Spinal cord (tissue), 10 donors: ENCODE results near the gene KIF22. TPM values are rescaled to one million over a fixed set of nuclear protein-coding genes. Genes with fewer than 3 reads are reported as not detected.
"Not testable (repeated sequence)": the region's sequence is repeated elsewhere in the genome, so short reads cannot be mapped to it uniquely, and the experiment has no call there.

ENCODE experiments used
- DNase-seq, 6 donors: peaks; one replicate each; pipeline versions ENCODE4 v3.0.0 to v3.0.0-alpha.2; 2013 to 2015; ENCODE audit warnings: low spot score in 6 of 6, low read depth in 4 of 6
- H3K27ac ChIP-seq: one replicate; pipeline ENCODE4 v1.5.1; 2013; ENCODE audit warnings: low read depth, low read length, control low read depth
- H3K27me3 ChIP-seq: one replicate; pipeline ENCODE4 v1.6.1; 2013; ENCODE audit warnings: low read length; ENCODE audit not compliant: control insufficient read depth, insufficient read depth
- H3K36me3 ChIP-seq: one replicate; pipeline ENCODE4 v1.6.1; 2013; ENCODE audit warnings: low read length; ENCODE audit not compliant: control insufficient read depth, insufficient read depth
- H3K4me1 ChIP-seq: one replicate; pipeline ENCODE4 v1.6.1; 2013; ENCODE audit warnings: low read length; ENCODE audit not compliant: control insufficient read depth, insufficient read depth
- H3K4me3 ChIP-seq: one replicate; pipeline ENCODE4 v1.5.1; 2013; ENCODE audit warnings: low read depth, low read length, control low read depth
- H3K9me3 ChIP-seq: one replicate; pipeline ENCODE4 v1.6.1; 2013; ENCODE audit warnings: low read length; ENCODE audit not compliant: control insufficient read depth, insufficient read depth
- WGBS: methylation state at CpG from one replicate; pipeline ENCODE4 v1.1.5; 2013; ENCODE audit warnings: missing lambda C conversion rate; ENCODE audit not compliant: insufficient coverage; 5-methylcytosine and 5-hydroxymethylcytosine counted together
- polyA plus RNA-seq, 2 donors: library from polyadenylated mRNA; unstranded; fragments of 120-200 nt; gene quantifications; one replicate each; pipeline ENCODE4 v1.2.1, GENCODE V29; 2013; ENCODE audit not compliant: insufficient read length in 2 of 2
- total RNA-seq, 2 donors: library from RNA; depleted of rRNA in 1 of 2; stranded (reverse); fragments of 120-200 nt in 1 of 2; fragments of >200 nt in 1 of 2; gene quantifications; one replicate each; pipeline versions ENCODE4 v1.2.3 to v1.2.4, GENCODE V29; 2013 to 2014
- donor health status: healthy.

Gene KIF22
- total and polyA plus RNA-seq, 4 donors = 30.2 to 56.4 (median 49.5) TPM

- no peaks in the 10 kb centered on the region for H3K27me3 ChIP-seq
- DNase-seq = no peak
- peaks cover 2% of the 10 kb centered on the region for H3K36me3 ChIP-seq
- WGBS = 94% methylated on average over 30 of the region's 30 CpGs
- no peak overlapping the region for H3K4me3 ChIP-seq
- H3K27ac ChIP-seq = no peak overlapping the region
- no peaks in the 10 kb centered on the region for H3K9me3 ChIP-seq
- no peaks in the 10 kb centered on the region for H3K4me1 ChIP-seq
Measured at GRCh38 chr16:29747947-29748759, 42.4 kb upstream of the KIF22 start.

- WGBS = 68% methylated on average over 4 of the region's 4 CpGs
- DNase-seq, H3K4me3 ChIP-seq, H3K36me3 ChIP-seq, H3K9me3 ChIP-seq, H3K27ac ChIP-seq, H3K27me3 ChIP-seq, H3K4me1 ChIP-seq: not testable (repeated sequence)
Measured at GRCh38 chr16:29748760-29749149, 41.8 kb upstream of the KIF22 start.

GRCh38 chr16:29753516-29753915 lies 37.0 kb upstream of the KIF22 start:
- Histone ChIP-seq H3K4me1 (no peaks in the 10 kb centered on the region), H3K9me3 (no peaks in the 10 kb centered on the region), H3K27ac (no peak overlapping the region), H3K27me3 (no peaks in the 10 kb centered on the region), H3K36me3 (no peaks in the 10 kb centered on the region), H3K4me3 (no peak overlapping the region)
- no CpG with 5 or more reads among the region's 1 CpG for WGBS
- no peak for DNase-seq

GRCh38 chr16:29756654-29757053 lies 33.9 kb upstream of the KIF22 start:
- no peaks in the 10 kb centered on the region for H3K4me1 ChIP-seq
- H3K36me3 ChIP-seq = no peaks in the 10 kb centered on the region
- no peak overlapping the region for H3K4me3 ChIP-seq
- H3K27me3 ChIP-seq = no peaks in the 10 kb centered on the region
- H3K27ac ChIP-seq = no peak overlapping the region
- peak in 1 of 6 donors; percentile 15 for DNase-seq
- H3K9me3 ChIP-seq = no peaks in the 10 kb centered on the region
- WGBS = no CpG with 5 or more reads among the region's 1 CpG

- not testable (repeated sequence) for H3K4me1 ChIP-seq, H3K27ac ChIP-seq, H3K4me3 ChIP-seq, H3K9me3 ChIP-seq, H3K36me3 ChIP-seq, H3K27me3 ChIP-seq, DNase-seq
- 96% methylated on average over 4 of the region's 8 CpGs for WGBS
Measured at GRCh38 chr16:29757086-29757485, 33.5 kb upstream of the KIF22 start.

- H3K9me3 ChIP-seq = no peaks in the 10 kb centered on the region
- H3K27ac ChIP-seq = no peak overlapping the region
- no peaks in the 10 kb centered on the region for H3K4me1 ChIP-seq
- no peak for DNase-seq
- no peaks in the 10 kb centered on the region for H3K36me3 ChIP-seq
- H3K27me3 ChIP-seq = no peaks in the 10 kb centered on the region
- no peak overlapping the region for H3K4me3 ChIP-seq
- WGBS = 78% methylated on average over 6 of the region's 6 CpGs
Measured at GRCh38 chr16:29757950-29758466, 32.5 kb upstream of the KIF22 start.

GRCh38 chr16:29760567-29761279 lies 29.8 kb upstream of the KIF22 start:
- WGBS = 74% methylated on average over 8 of the region's 9 CpGs
- no peak for DNase-seq
- no peaks in the 10 kb centered on the region for H3K27me3 ChIP-seq
- no peak overlapping the region for H3K27ac ChIP-seq
- no peaks in the 10 kb centered on the region for H3K36me3 ChIP-seq
- H3K4me3 ChIP-seq = no peak overlapping the region
- no peaks in the 10 kb centered on the region for H3K4me1 ChIP-seq
- H3K9me3 ChIP-seq = no peaks in the 10 kb centered on the region

- H3K4me3 ChIP-seq, H3K4me1 ChIP-seq, H3K36me3 ChIP-seq, H3K9me3 ChIP-seq, DNase-seq, H3K27me3 ChIP-seq, H3K27ac ChIP-seq: not testable (repeated sequence)
- 52% methylated on average over 2 of the region's 8 CpGs for WGBS
Measured at GRCh38 chr16:29761280-29761651, 29.3 kb upstream of the KIF22 start.

GRCh38 chr16:29761882-29762281 lies 28.7 kb upstream of the KIF22 start:
- Histone ChIP-seq H3K27me3 (no peaks in the 10 kb centered on the region), H3K36me3 (no peaks in the 10 kb centered on the region)

GRCh38 chr16:29763326-29763725 lies 27.2 kb upstream of the KIF22 start:
- DNase-seq = no peak
- Histone ChIP-seq H3K9me3 (no peaks in the 10 kb centered on the region), H3K27ac (no peak overlapping the region), H3K4me1 (no peaks in the 10 kb centered on the region), H3K27me3 (no peaks in the 10 kb centered on the region), H3K4me3 (no peak overlapping the region), H3K36me3 (no peaks in the 10 kb centered on the region)
- 71% methylated on average over 6 of the region's 6 CpGs for WGBS

More at GRCh38 chr16:29761882-29762281, 28.7 kb upstream of the KIF22 start:
- Histone ChIP-seq H3K4me1 (no peaks in the 10 kb centered on the region), H3K4me3 (no peak overlapping the region), H3K27ac (no peak overlapping the region), H3K9me3 (no peaks in the 10 kb centered on the region)
- 44% methylated on average over 5 of the region's 6 CpGs for WGBS
- peak in 2 of 6 donors; percentile 64 to 68 for DNase-seq
